ENCODE measurements around the gene NXPH4. TPM values are rescaled to one million over a fixed set of nuclear protein-coding genes. Genes with fewer than 3 reads are reported as not detected.

Gene NXPH4
- polyA plus RNA-seq, 1 donor from 2014 or later: 0.53 TPM

DNA sequence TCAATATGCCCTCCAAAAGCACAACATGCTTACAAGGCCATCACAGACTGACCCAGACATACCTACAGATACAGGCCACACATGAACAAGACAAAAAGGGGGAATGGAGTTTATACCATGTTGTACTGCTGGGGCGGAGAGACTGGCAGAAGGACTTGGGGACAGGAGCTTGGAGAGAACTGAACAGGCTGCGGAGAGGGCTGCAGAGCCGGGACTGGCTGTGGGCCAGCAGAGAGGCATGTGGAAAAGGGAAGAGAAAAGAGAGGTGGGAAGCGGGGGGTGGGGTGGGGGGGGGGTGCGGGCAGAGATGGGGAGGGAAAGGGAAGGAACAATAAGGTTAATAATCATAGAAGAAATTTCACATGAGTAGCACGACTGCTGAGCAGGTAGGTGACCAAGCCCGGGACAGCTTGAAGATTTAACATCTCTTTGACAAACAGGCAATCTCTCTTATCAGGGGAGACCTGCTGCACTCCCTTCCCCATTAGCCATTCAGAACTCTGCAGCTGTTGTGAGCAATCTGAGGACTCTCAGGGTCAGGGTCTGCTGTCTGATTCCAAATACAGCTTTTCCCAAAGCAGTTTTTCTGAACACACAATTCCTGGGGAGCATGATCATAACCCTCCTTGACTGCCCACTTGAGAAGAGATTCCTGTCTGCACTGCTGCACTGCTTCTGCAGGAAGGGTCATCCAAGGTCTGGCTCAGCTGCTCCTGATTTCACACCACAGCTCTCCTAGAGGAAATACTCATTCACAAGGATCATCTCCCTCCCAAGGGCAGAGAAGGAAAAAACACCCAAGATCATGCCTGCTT is 56.0 kb downstream of the NXPH4 start:
- Histone ChIP-seq H3K9ac (ENCODE audit: low read length) (no peak overlapping the region), H3K27ac (ENCODE audit: low read length) (no peak overlapping the region)
- no peak for TF ChIP-seq EP300 (conservative IDR thresholded peaks at IDR 0.05; ENCODE audit: poor library complexity, severe bottlenecking)
- TF ChIP-seq CTCF (IDR thresholded peaks at IDR 0.05; ENCODE audit: poor library complexity, severe bottlenecking): no peak
- TF ChIP-seq EZH2 (IDR thresholded peaks at IDR 0.05; ENCODE audit: borderline replicate concordance, insufficient read depth, low read length, poor library complexity, severe bottlenecking): no peak
- TF ChIP-seq, protein P1, sequence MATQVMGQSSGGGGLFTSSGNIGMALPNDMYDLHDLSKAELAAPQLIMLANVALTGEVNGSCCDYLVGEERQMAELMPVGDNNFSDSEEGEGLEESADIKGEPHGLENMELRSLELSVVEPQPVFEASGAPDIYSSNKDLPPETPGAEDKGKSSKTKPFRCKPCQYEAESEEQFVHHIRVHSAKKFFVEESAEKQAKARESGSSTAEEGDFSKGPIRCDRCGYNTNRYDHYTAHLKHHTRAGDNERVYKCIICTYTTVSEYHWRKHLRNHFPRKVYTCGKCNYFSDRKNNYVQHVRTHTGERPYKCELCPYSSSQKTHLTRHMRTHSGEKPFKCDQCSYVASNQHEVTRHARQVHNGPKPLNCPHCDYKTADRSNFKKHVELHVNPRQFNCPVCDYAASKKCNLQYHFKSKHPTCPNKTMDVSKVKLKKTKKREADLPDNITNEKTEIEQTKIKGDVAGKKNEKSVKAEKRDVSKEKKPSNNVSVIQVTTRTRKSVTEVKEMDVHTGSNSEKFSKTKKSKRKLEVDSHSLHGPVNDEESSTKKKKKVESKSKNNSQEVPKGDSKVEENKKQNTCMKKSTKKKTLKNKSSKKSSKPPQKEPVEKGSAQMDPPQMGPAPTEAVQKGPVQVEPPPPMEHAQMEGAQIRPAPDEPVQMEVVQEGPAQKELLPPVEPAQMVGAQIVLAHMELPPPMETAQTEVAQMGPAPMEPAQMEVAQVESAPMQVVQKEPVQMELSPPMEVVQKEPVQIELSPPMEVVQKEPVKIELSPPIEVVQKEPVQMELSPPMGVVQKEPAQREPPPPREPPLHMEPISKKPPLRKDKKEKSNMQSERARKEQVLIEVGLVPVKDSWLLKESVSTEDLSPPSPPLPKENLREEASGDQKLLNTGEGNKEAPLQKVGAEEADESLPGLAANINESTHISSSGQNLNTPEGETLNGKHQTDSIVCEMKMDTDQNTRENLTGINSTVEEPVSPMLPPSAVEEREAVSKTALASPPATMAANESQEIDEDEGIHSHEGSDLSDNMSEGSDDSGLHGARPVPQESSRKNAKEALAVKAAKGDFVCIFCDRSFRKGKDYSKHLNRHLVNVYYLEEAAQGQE (IDR thresholded peaks at IDR 0.05; ENCODE audit: borderline replicate concordance): no peak
- no peak for TF ChIP-seq SMC3 (conservative IDR thresholded peaks at IDR 0.05; ENCODE audit: poor library complexity)
- TF ChIP-seq POLR2AphosphoS5 (IDR thresholded peaks at IDR 0.05): no peak
- TF ChIP-seq MXI1 (conservative IDR thresholded peaks at IDR 0.05; ENCODE audit: poor library complexity, severe bottlenecking): no peak
- no peak for TF ChIP-seq TAF1 (IDR thresholded peaks at IDR 0.05; ENCODE audit: low read depth)
- TF ChIP-seq RAD21 (conservative IDR thresholded peaks at IDR 0.05): no peak

GRCh38 chr12:57273516-57273915 is 56.9 kb downstream of the NXPH4 start:
- Histone ChIP-seq H3K79me2 (replicated peaks; ENCODE audit: insufficient read depth, low read length) (no peaks in the 10 kb centered on the region), H3K9me2 (ENCODE audit: insufficient read depth, low read length) (no peaks in the 10 kb centered on the region), H3K4me2 (ENCODE audit: low read length) (no peak overlapping the region), H3K27ac (ENCODE audit: low read length) (no peak overlapping the region), H3K27me3 (ENCODE audit: insufficient read depth, low read depth, low read length) (no peaks in the 10 kb centered on the region), H3K36me3 (ENCODE audit: insufficient read depth, low read length) (no peaks in the 10 kb centered on the region), H3K4me3 (ENCODE audit: low read length) (no peak overlapping the region), H2AFZ (ENCODE audit: low read depth, low read length) (no peak overlapping the region), H4K20me1 (ENCODE audit: insufficient read depth) (no peaks in the 10 kb centered on the region), H3K9ac (ENCODE audit: low read length) (no peak overlapping the region), H3K9me3 (ENCODE audit: low read length) (no peaks in the 10 kb centered on the region), H3F3A (ENCODE audit: insufficient read depth, low read length, poor library complexity, severe bottlenecking) (no peaks in the 10 kb centered on the region)
- TF ChIP-seq RAD21 (conservative IDR thresholded peaks at IDR 0.05) (no peak), SMC3 (conservative IDR thresholded peaks at IDR 0.05; ENCODE audit: poor library complexity) (no peak), EZH2 (IDR thresholded peaks at IDR 0.05; ENCODE audit: borderline replicate concordance, insufficient read depth, low read length, poor library complexity, severe bottlenecking) (no peak), EP300 (conservative IDR thresholded peaks at IDR 0.05; ENCODE audit: poor library complexity, severe bottlenecking) (no peak), MXI1 (conservative IDR thresholded peaks at IDR 0.05; ENCODE audit: poor library complexity, severe bottlenecking) (no peak), POLR2AphosphoS5 (IDR thresholded peaks at IDR 0.05) (no peak), CTCF (IDR thresholded peaks at IDR 0.05; ENCODE audit: poor library complexity, severe bottlenecking) (no peak), TAF1 (IDR thresholded peaks at IDR 0.05; ENCODE audit: low read depth) (no peak)
- TF ChIP-seq, protein P1 (IDR thresholded peaks at IDR 0.05; ENCODE audit: borderline replicate concordance): no peak

More for the DNA sequence above, 56.0 kb downstream of the NXPH4 start:
- H3K27me3 ChIP-seq (ENCODE audit: insufficient read depth, low read depth, low read length): no peaks in the 10 kb centered on the region
- no peaks in the 10 kb centered on the region for H3F3A ChIP-seq (ENCODE audit: insufficient read depth, low read length, poor library complexity, severe bottlenecking)
- H4K20me1 ChIP-seq (ENCODE audit: insufficient read depth): no peaks in the 10 kb centered on the region
- no peaks in the 10 kb centered on the region for H3K9me2 ChIP-seq (ENCODE audit: insufficient read depth, low read length)
- H3K79me2 ChIP-seq (replicated peaks; ENCODE audit: insufficient read depth, low read length): no peaks in the 10 kb centered on the region
- peaks cover 4% of the 10 kb centered on the region for H3K36me3 ChIP-seq (ENCODE audit: insufficient read depth, low read length)
- no peak overlapping the region for H3K4me2 ChIP-seq (ENCODE audit: low read length)
- no peak overlapping the region for H2AFZ ChIP-seq (ENCODE audit: low read depth, low read length)
- no peak overlapping the region for H3K4me3 ChIP-seq (ENCODE audit: low read length)
- H3K9me3 ChIP-seq (ENCODE audit: low read length): no peaks in the 10 kb centered on the region

All from neural cell (in vitro differentiated cells).